Ureter (tissue), 1 donor: Measurements from ENCODE around the gene ANTXR2. TPM values are rescaled to one million over a fixed set of nuclear protein-coding genes. Genes with fewer than 3 reads are reported as not detected.
"Not testable (repeated sequence)": the region's sequence is repeated elsewhere in the genome, so short reads cannot be mapped to it uniquely, and the experiment has no call there.

ENCODE experiments used
- DNase-seq: peaks from one replicate; pipeline ENCODE4 v3.0.0-alpha.2; 2020; ENCODE audit warnings: low spot score
- total RNA-seq: library from RNA; stranded (reverse); gene quantifications from one replicate; pipeline ENCODE4 v1.2.4, GENCODE V29; 2023
- donor health status: DM: yes; HTN: yes; CAD: no.

ANTXR2 gene
- total RNA-seq, 1 donor from 2014 or later: 77.1 TPM

- DNase-seq: no peak
Measured at GRCh38 chr4:80024335-80024734, 48.7 kb downstream of the ANTXR2 start.

GRCh38 chr4:80022282-80022681, 50.7 kb downstream of the ANTXR2 start:
- DNase-seq: no peak

GRCh38 chr4:80017125-80017854, 55.7 kb downstream of the ANTXR2 start:
- DNase-seq: no peak

GRCh38 chr4:80016506-80016905, 56.5 kb downstream of the ANTXR2 start:
- DNase-seq: no peak

- DNase-seq: no peak
Measured at GRCh38 chr4:80015407-80016189, 57.4 kb downstream of the ANTXR2 start.

GRCh38 chr4:80014531-80014930, 58.5 kb downstream of the ANTXR2 start:
- no peak for DNase-seq

- no peak for DNase-seq
Measured at GRCh38 chr4:80012291-80012690, 60.7 kb downstream of the ANTXR2 start.

- DNase-seq: no peak
Measured at GRCh38 chr4:80011636-80012236, 61.3 kb downstream of the ANTXR2 start.

- DNase-seq: no peak
Measured at GRCh38 chr4:80010316-80010715, 62.7 kb downstream of the ANTXR2 start.

GRCh38 chr4:80009806-80010205, 63.2 kb downstream of the ANTXR2 start:
- DNase-seq: no peak

- DNase-seq: no peak
Measured at GRCh38 chr4:80008971-80009370, 64.1 kb downstream of the ANTXR2 start.

GRCh38 chr4:80008351-80008750, 64.7 kb downstream of the ANTXR2 start:
- no peak for DNase-seq

GRCh38 chr4:80007745-80008149, 65.3 kb downstream of the ANTXR2 start:
- DNase-seq: no peak

- DNase-seq: no peak
Measured at GRCh38 chr4:80006935-80007744, 65.9 kb downstream of the ANTXR2 start.

GRCh38 chr4:80005863-80006262, 67.2 kb downstream of the ANTXR2 start:
- no peak for DNase-seq

- DNase-seq: no peak
Measured at GRCh38 chr4:80004319-80004718, 68.7 kb downstream of the ANTXR2 start.

- not testable (repeated sequence) for DNase-seq
Measured at GRCh38 chr4:80002559-80002958, 70.5 kb downstream of the ANTXR2 start.

- DNase-seq: not testable (repeated sequence)
Measured at GRCh38 chr4:79999048-79999447, 74.0 kb downstream of the ANTXR2 start.

- no peak for DNase-seq
Measured at GRCh38 chr4:79998201-79998600, 74.8 kb downstream of the ANTXR2 start.

- no peak for DNase-seq
Measured at GRCh38 chr4:79996851-79997250, 76.2 kb downstream of the ANTXR2 start.

- DNase-seq: no peak
Measured at GRCh38 chr4:79993476-79993875, 79.6 kb downstream of the ANTXR2 start.

GRCh38 chr4:79991601-79992000, 81.4 kb downstream of the ANTXR2 start:
- no peak for DNase-seq
